ENCODE measurements around the gene HDAC4. TPM values are rescaled to one million over a fixed set of nuclear protein-coding genes. Genes with fewer than 3 reads are reported as not detected.

The HDAC4 gene
- total RNA-seq, 1 experiment from 2014 or later: 32.0 TPM

- no peak overlapping the region for H3K27ac Mint-ChIP-seq
- no peaks in the 10 kb centered on the region for H4K20me1 ChIP-seq (ENCODE audit: control insufficient read depth, insufficient read depth, insufficient read length)
- H3K9me3 ChIP-seq (ENCODE audit: control insufficient read depth, low read depth, low read length): peaks cover 5% of the 10 kb centered on the region
- no peak overlapping the region for H2BK5ac ChIP-seq (ENCODE audit: insufficient read length, low read length)
- no peak for DNase-seq
- no peak overlapping the region for H2BK120ac ChIP-seq (ENCODE audit: low read depth, low read length, poor library complexity, severe bottlenecking)
- H3K4me3 Mint-ChIP-seq: no peak overlapping the region; a peak in 1 of 5 replicates
- no peak overlapping the region for H4K8ac ChIP-seq (replicated peaks; ENCODE audit: insufficient read length, low read depth, low read length)
- no peaks in the 10 kb centered on the region for H3K27me3 ChIP-seq (ENCODE audit: insufficient read depth, low read length)
- no peak overlapping the region for H3K56ac ChIP-seq (ENCODE audit: insufficient read length, low read depth, low read length)
- no peaks in the 10 kb centered on the region for H3K23me2 ChIP-seq (ENCODE audit: insufficient read length, low read depth, low read length, poor library complexity, severe bottlenecking)
- H3K4me1 Mint-ChIP-seq: peaks cover 8% of the 10 kb centered on the region in 2 experiments; a peak in 3 of 4 replicates
- H2BK12ac ChIP-seq (ENCODE audit: insufficient read length, low read depth, low read length): no peak overlapping the region
- no peak overlapping the region for H2AK5ac ChIP-seq (ENCODE audit: insufficient read length, low read length)
- no peak overlapping the region for H3K4me2 ChIP-seq (ENCODE audit: insufficient read depth, insufficient read length, low read length)
- H3K18ac ChIP-seq (ENCODE audit: insufficient read length, low read depth, low read length): no peak overlapping the region
- H3K14ac ChIP-seq (ENCODE audit: insufficient read depth, low read length): no peak overlapping the region
- H3K27ac ChIP-seq (ENCODE audit: insufficient read length, low read depth, low read length): no peak overlapping the region
- no peak overlapping the region for H2BK15ac ChIP-seq (ENCODE audit: low read depth, low read length)
- H3K79me1 ChIP-seq (ENCODE audit: insufficient read depth, low read depth, low read length, poor library complexity, severe bottlenecking): no peaks in the 10 kb centered on the region
- H3K27me3 Mint-ChIP-seq (ENCODE audit: low read depth): no peaks in the 10 kb centered on the region
- no peak overlapping the region for H2BK20ac ChIP-seq (ENCODE audit: low read depth, low read length, poor library complexity, severe bottlenecking)
- no peak overlapping the region for H4K5ac ChIP-seq (ENCODE audit: insufficient read length, low read depth, low read length)
- no peak overlapping the region for H4K91ac ChIP-seq (ENCODE audit: insufficient read length, low read depth, low read length)
- H2AFZ ChIP-seq (ENCODE audit: low read length): no peak overlapping the region
- no peak overlapping the region for H3K23ac ChIP-seq (ENCODE audit: insufficient read length, low read depth, low read length)
- H3K4ac ChIP-seq (ENCODE audit: low read depth, low read length): no peak overlapping the region
- no CpG with 5 or more reads among the region's 17 CpGs for WGBS (ENCODE audit: extremely low coverage, insufficient read length, low lambda C conversion rate)
- TF ChIP-seq, protein P1, sequence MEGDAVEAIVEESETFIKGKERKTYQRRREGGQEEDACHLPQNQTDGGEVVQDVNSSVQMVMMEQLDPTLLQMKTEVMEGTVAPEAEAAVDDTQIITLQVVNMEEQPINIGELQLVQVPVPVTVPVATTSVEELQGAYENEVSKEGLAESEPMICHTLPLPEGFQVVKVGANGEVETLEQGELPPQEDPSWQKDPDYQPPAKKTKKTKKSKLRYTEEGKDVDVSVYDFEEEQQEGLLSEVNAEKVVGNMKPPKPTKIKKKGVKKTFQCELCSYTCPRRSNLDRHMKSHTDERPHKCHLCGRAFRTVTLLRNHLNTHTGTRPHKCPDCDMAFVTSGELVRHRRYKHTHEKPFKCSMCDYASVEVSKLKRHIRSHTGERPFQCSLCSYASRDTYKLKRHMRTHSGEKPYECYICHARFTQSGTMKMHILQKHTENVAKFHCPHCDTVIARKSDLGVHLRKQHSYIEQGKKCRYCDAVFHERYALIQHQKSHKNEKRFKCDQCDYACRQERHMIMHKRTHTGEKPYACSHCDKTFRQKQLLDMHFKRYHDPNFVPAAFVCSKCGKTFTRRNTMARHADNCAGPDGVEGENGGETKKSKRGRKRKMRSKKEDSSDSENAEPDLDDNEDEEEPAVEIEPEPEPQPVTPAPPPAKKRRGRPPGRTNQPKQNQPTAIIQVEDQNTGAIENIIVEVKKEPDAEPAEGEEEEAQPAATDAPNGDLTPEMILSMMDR (conservative IDR thresholded peaks at IDR 0.05): no peak
- no peak overlapping the region for H3K9ac ChIP-seq (ENCODE audit: extremely low read depth, insufficient read length, low read length)
- no peaks in the 10 kb centered on the region for H3K79me2 ChIP-seq (ENCODE audit: insufficient read depth, low read length)
- no peak overlapping the region for H3T11ph ChIP-seq (ENCODE audit: low read length)
- no peaks in the 10 kb centered on the region for H3K4me1 ChIP-seq (ENCODE audit: insufficient read depth, low read length)
- H3K36me3 Mint-ChIP-seq (ENCODE audit: insufficient read depth in 1 of 3, low read depth in 3 of 3): peaks cover 62 to 65% (median 64%) of the 10 kb centered on the region in 3 experiments
- H3K9me3 Mint-ChIP-seq: peaks cover 27 to 38% of the 10 kb centered on the region in 2 experiments
Measured at GRCh38 chr2:239177908-239178307, 222.9 kb downstream of the HDAC4 start.
